Psoas muscle (tissue), 8 donors: ENCODE results near the gene ERAS. TPM values are rescaled to one million over a fixed set of nuclear protein-coding genes. Genes with fewer than 3 reads are reported as not detected.

Source experiments
- ATAC-seq, 4 donors: fragments of 200-7000 bp; cut with Tn5 transposase; one replicate each; pipeline ENCODE4 v1.9.1; 2020; ENCODE audit warnings: moderate library complexity in 3 of 4, mild to moderate bottlenecking in 2 of 4
- DNase-seq, 2 donors: peaks; one replicate each; pipeline ENCODE4 v3.0.0-alpha.2; 2020
- H3K27ac ChIP-seq: fragments of 200-600 bp; one replicate; pipeline ENCODE4 v1.8.0; 2022
- H3K27me3 ChIP-seq, 3 donors: fragments of 200-600 bp in 1 of 3; one replicate each; pipeline versions ENCODE4 v1.6.1 to v1.8.0; 2013 to 2022; ENCODE audit warnings: low read length in 2 of 3, mild to moderate bottlenecking in 2 of 3, moderate library complexity in 1 of 3; ENCODE audit not compliant: insufficient read depth in 3 of 3
- H3K36me3 ChIP-seq, 2 donors: fragments of 200-600 bp in 1 of 2; one replicate each; pipeline versions ENCODE4 v1.6.1 to v1.8.0; 2013 to 2022; ENCODE audit warnings: low read depth in 1 of 2, mild to moderate bottlenecking in 1 of 2, moderate library complexity in 1 of 2; ENCODE audit not compliant: insufficient read depth in 1 of 2
- H3K4me1 ChIP-seq: fragments of 200-600 bp; one replicate; pipeline ENCODE4 v1.8.0; 2022
- H3K4me3 ChIP-seq: fragments of 200-600 bp; one replicate; pipeline ENCODE4 v1.8.0; 2022; ENCODE audit warnings: mild to moderate bottlenecking
- H3K9me3 ChIP-seq: fragments of 200-600 bp; one replicate; pipeline ENCODE4 v1.8.0; 2022
- CTCF ChIP-seq: fragments of 200-600 bp; IDR thresholded peaks from one replicate; pipeline ENCODE4 v1.8.0; 2022; ENCODE audit warnings: antibody characterized with exemption
- WGBS, 3 donors: extraction: QIAGEN DNeasy Blood & Tissue Kit; methylation state at CpG; one replicate each; pipeline versions ENCODE4 v1.1.6 to v1.1.7; 2013; 5-methylcytosine and 5-hydroxymethylcytosine counted together
- intact Hi-C, 2 donors: fragments of 100-400 bp; cut with DNase I; formaldehyde crosslinking; loops; one replicate each; pipeline versions ENCODE4 v1.11.0 to v1.14.2; 2022
- long read RNA-seq, 2 donors: library from polyadenylated mRNA; unstranded; transcript quantifications; one replicate each; pipeline ENCODE4 v2.0.0, GENCODE V29; 2021
- polyA plus RNA-seq, 3 donors: library from polyadenylated mRNA; stranded (reverse); fragments of 200-250 nt; gene quantifications; one replicate each; pipeline ENCODE4 v1.2.3, GENCODE V29; 2013
- total RNA-seq, 4 donors: library from RNA; stranded (reverse); fragmentation: NEBNext Ultra II Directional in 2 of 4; extraction: Animal tissue kit (Norgen Biotek cat#: 25700) in 2 of 4; gene quantifications; one replicate each; pipeline versions ENCODE4 v1.2.1 to v1.2.4, GENCODE V29; 2021 to 2023
- donor health status: healthy with polysubstance abuse.
- donor health status: DM: no; HTN: no; CAD: no; lungs with moderate emphysema.
- donor health status: Bipolar disorder and iron deficiency.
- donor health status: healthy.
- donor health status: DM: yes; HTN: yes; CAD: no.
- donor health status: DM: no; HTN: no; CAD: no.
- donor health status: DM: no; HTN: no; CAD: no.
- donor health status: DM: yes; HTN: yes; CAD: no.

ERAS gene
- not detected for total RNA-seq
- not detected for polyA plus RNA-seq
- long read RNA-seq, donor 1, result 0 reads
- long read RNA-seq, donor 2, result 0 reads

GRCh38 chrX:48826135-48826875 is at the start of gene ERAS:
Gene ERAS, plus strand, starts transcription at chrX:48826513. Its CDS starts 2,611 bp downstream, at chrX:48829124.
- intact Hi-C loops, result no loop called here

GRCh38 chrX:48776818-48777439 is 49.4 kb upstream of the ERAS start:
- no peaks in the 10 kb centered on the region for H3K4me1 ChIP-seq
- no peaks in the 10 kb centered on the region for H3K9me3 ChIP-seq
- no peak for TF ChIP-seq CTCF
- DNase-seq (no peak), ATAC-seq (no peak)
- no peak overlapping the region for H3K27ac ChIP-seq
- H3K4me3 ChIP-seq, result no peak overlapping the region
- no peaks in the 10 kb centered on the region for H3K36me3 ChIP-seq
- peaks cover 0 to 4% (median 0%) of the 10 kb centered on the region in 3 donors for H3K27me3 ChIP-seq
- intact Hi-C loops, result no loop called here
- WGBS, 3 donors, result 57 to 63% (median 62%) methylated on average over 13 of the region's 13 CpGs

More at GRCh38 chrX:48826135-48826875, at the start of gene ERAS:
- H3K27ac ChIP-seq, result no peak within 1 kb of the TSS
- H3K27me3 ChIP-seq, result peaks cover 0 to 19% (median 3%) of the 10 kb centered on the region in 3 donors
- no peak for DNase-seq
- no peaks in the 10 kb centered on the region for H3K4me1 ChIP-seq
- TF ChIP-seq CTCF, result no peak
- H3K9me3 ChIP-seq, result no peaks in the 10 kb centered on the region
- no peak for ATAC-seq
- WGBS, 3 donors, result 39 to 64% (median 59%) methylated on average over 14 to 62 of the region's 67 CpGs
- H3K4me3 ChIP-seq, result no peak within 1 kb of the TSS
- peaks cover 0 to 32% of the 10 kb centered on the region in 2 donors for H3K36me3 ChIP-seq

- ATAC-seq, result no peak
- WGBS, 3 donors, result 79 to 87% (median 81%) methylated on average over 7 of the region's 7 CpGs
- Histone ChIP-seq H3K4me3 (no peak overlapping the region), H3K27ac (no peak overlapping the region), H3K27me3 (peaks cover 0 to 4% (median 0%) of the 10 kb centered on the region in 3 donors), H3K9me3 (no peaks in the 10 kb centered on the region), H3K36me3 (no peaks in the 10 kb centered on the region), H3K4me1 (no peaks in the 10 kb centered on the region)
- no peak for DNase-seq
- no peak for TF ChIP-seq CTCF
- intact Hi-C loops, result no loop called here
These were observed 46.9 kb upstream of the ERAS start for GRCh38 chrX:48779399-48779798.

GRCh38 chrX:48781705-48782104 is 44.6 kb upstream of the ERAS start:
- intact Hi-C loops, result no loop called here

More at GRCh38 chrX:48781705-48782104, 44.6 kb upstream of the ERAS start:
- TF ChIP-seq CTCF, result no peak
- Histone ChIP-seq H3K4me1 (no peaks in the 10 kb centered on the region), H3K27me3 (peaks cover 0 to 13% (median 0%) of the 10 kb centered on the region in 3 donors), H3K36me3 (no peaks in the 10 kb centered on the region), H3K4me3 (no peak overlapping the region), H3K9me3 (no peaks in the 10 kb centered on the region), H3K27ac (no peak overlapping the region)
- DNase-seq (no peak), ATAC-seq (no peak)
- 83 to 91% (median 87%) methylated on average over 6 of the region's 6 CpGs for WGBS, 3 donors
